GM19468 (cell line): Measurements from ENCODE around the gene ACSF3.
"Not testable (repeated sequence)": the region's sequence is repeated elsewhere in the genome, so short reads cannot be mapped to it uniquely, and the experiment has no call there.

Experiments
- ATAC-seq: cut with Tn5 transposase; IDR thresholded peaks from one replicate; pipeline ENCODE4 v1.9.1; 2021; ENCODE audit warnings: mild to moderate bottlenecking, moderate library complexity, moderate number of reproducible peaks; ENCODE audit not compliant: unreplicated experiment; ENCODE audit errors: extremely low read depth

Gene ACSF3

DNA sequence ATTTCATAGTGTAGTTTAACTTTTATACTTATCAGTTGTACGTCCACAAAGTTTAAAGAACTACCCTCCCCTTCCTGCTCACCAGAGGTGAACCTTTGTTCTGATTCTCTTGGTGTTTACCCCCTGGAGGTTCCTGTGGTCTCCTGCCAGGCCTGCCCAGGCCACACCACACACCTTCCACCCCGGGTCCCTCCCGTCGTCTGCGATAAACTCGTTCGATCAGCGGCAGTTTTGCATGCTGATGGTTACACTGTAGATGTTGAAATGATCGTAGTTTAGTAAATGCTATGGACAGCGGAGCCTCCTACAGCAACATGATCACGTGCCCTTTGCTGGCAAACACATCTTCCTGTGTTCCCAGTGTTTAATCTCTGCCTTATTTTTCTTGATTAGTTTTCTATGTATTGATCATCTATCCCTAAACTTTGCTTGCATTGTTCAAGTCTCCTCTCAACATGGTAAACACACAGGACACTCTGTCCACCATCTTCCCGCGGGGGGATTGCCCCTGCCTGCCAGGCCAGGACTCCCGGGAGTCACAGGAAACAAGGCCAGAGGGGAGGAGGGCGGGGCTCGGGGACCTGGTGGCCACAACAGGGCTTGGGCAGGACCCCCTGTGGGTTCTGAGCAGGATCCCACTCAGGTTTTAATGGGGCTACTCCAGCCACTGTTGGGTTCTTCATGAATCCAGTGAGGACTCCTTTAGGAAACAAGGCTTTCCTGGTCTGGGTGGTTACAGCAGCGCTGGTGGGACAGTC is 2.8 kb upstream of the ACSF3 start:
- ATAC-seq = no peak

DNA sequence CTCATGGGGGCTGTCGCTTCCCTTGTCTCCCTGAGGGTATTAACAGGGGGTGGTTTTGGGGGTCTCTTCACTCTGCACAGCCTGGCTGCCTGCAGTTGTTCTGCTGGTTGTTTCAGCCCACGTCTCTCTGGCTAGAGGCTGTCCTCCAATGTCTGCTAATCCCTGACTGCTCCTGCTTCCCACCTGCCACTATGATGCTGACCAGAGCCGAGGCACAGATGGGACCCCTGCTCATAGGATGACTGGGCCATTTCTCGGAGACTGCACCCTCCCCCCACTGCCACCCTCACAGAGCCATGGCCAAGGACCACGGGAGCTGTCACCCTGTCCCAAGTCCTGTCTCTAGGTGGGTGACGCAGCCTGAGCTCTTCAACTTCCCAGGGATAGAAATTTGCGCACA is 1.6 kb upstream of the ACSF3 start:
- no peak for ATAC-seq

DNA sequence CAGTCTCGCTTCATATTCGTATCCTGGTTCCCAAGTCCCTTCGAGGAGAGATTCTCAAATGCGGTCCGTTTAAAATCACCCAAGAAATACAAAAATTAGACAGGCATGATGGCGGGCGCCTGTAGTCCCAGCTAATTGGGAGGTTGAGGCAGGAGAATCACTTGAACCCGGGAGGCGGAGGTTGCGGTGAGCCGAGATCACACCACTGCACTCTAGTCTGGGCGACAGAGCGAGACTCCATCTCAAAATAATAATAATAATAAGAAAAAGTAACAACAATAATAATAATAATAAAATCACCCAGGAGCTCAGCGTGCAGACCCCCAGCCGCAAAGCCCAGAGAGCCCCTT is 425 bp upstream of the ACSF3 start:
- not testable (repeated sequence) for ATAC-seq

DNA sequence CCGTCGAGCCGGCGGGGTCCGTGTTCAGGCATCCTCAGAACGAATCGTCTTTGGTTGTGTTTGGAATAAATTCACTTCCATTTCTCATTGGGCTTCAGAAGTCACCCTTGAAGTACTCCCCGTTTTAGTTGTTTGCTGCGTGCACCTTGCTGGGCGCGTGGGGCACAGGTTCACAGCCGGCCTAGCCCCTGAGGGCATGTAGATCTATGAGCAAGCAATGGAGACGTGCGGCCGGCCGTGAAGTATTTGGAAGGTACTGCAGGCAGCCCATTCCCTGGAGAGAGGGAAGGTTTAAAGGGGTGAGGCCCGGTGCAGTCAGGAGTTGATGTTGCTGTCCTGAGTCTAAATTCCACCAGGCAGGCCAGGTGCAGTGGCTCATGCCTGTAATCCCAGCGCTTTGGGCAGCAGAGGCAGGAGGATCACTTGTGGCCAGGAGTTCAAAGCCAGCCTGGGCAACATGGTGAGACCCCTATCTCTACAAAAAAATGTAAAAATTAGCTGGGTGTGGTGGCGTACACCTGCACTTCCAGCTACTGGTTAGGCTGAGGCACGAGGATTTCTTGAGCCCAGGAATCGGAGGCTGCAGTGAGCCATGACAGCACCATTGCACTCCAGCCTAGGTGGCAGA is 714 bp downstream of the ACSF3 start:
- no peak for ATAC-seq

DNA sequence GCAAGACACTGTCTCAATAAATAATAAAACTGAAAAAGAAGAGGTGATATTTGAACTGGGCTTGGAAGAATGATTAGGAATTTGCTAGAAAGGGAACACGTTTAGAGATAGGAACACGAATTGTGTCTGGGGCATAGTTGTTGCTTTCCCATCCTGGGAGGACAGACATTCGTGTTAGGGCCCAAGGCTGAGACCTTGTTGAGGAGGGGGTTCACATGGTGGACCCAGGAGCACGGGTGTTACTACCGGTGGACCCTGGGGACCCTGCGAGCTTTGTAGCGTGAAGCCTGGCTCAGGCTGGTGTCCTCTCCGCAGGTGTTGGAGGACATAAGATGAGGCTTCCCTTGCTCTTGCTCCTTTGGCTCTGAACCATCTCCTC is 1.2 kb downstream of the ACSF3 start:
- ATAC-seq = no peak

DNA sequence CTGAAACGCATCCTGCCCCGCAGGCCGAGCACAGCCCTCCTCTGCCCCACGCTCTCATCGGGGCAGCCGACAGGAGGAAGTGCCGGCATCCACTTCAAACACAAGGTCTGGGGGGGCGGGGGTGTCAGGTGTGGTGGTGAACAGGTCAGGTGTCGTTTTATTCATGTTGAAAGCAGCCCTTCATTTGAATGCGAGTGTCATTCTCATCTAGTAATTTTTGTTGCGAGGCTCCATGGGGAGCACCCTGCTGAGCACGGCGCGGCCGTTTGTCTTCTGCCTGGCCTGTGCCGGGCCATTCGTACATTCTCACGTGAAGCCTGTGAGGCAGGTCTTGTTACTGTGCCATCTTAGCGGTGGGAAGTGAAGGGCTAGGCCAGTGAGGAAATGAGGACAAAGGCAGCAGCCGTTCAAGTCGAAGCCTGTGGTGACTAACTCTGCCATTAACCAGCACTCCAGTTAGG is 1.9 kb downstream of the ACSF3 start:
- ATAC-seq = no peak

DNA sequence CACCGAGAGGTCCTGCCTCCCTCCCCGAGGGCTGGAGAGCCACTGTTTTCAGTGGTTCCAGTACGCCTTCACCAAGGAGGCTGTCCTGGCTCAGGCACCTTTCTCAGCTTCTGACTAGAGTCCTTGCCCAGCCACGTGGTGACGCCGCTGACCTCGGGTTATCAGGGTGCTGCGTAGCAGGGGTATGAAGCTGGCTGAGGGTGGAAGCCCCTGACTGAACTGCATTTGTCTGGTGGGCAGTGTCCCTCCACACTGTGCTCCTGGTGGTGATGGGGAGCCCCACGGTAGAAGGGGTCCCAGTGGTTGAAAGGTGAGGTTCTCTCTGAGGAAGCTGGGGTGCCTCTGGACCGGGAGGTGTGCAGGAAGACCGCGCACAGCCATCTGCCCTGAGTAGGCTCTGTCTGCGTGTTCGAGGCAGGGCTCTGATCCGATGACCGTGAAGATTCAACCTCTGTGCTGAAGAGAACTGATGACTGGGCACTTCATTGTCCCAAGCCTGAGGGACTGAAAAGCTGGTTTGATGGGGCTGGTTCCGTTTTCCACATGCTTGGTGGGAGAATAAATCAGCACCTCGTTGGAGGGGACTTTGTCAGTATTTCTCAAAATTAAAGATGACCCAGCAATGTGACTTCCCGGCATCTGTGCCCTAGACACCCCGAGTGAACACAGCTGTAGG is 2.5 kb downstream of the ACSF3 start:
- ATAC-seq = no peak

DNA sequence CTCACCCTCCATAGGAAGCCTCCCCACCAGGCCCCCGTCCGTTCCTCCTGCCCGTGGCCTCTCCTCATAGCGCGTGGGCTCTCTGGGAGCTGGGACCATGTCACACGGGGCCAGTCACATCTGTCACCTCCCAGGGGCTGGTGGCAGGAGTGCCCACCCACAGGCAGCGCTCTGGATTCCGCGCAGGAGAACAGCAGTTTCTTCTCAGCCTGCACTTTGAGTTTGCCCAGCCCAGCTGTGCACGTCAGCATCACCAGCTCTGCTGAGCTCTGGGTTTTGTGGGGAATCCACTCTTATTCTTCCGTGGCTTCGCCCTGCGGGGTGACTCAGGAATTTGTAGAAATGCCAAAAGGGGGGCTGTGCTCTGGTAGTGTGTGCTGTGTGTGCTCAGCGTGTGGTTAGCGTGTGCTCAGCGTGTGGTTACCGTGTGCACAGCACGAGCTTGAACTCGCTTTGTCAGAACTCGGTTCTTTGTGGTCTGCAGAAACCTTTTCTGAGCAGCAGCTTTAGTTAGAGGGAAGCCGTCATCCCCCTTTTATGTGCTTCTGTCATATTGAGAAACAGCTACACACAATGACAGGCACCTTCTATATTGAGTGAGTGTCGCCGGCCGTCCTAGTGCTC is 3.2 kb downstream of the ACSF3 start:
- ATAC-seq = no peak

DNA sequence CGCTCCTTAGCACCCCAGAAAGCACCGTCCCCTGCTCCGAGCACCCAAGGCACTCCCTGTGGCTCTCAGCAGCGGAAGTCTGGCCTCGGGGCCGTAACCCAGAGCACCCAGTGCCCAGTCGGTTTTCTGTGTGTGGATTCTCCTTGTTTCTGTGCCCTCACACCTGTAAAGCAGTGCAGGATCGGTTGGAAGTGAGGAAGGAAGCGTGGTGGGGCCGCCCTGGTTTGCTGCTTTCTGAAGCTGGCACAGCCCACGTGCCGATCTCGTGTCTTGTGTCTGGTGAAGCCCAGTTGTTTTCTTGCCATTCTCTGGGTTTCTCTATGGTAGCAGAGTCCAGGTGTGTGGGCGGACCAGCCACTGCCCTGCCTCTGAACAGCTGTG is 3.7 kb downstream of the ACSF3 start:
- no peak for ATAC-seq

DNA sequence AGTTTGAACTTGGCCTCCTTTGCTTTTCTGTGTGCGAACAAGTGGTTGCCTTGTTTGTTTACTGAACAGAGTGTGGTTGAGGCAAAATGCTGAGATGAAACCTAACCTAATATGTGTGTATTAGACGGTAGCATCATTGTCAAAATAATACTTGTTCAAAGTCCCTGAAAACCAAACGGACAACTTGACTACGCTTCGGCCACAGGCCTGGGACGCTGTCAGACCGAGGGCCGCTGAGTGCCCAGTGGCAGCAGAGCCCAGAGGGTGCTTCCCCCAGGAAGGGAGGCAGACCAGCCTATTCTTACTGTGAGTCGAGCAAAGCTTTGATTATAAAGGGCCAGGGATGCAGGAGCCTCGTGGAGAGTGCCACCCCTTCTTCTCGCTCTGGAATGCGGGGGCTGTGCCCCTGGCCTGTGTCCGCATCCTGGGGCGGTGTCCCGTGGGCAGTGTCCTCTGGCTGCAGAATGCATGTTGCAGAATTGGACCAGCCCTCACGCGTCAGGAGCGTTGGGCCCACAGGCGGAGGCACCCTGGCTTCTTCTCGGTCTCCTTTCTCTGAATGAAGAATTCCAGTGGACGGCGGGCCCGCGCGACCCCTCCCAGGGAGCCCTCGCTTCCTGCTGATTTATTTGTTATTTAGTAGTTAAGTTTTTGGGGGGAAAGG is 5.2 kb downstream of the ACSF3 start:
- no peak for ATAC-seq

DNA sequence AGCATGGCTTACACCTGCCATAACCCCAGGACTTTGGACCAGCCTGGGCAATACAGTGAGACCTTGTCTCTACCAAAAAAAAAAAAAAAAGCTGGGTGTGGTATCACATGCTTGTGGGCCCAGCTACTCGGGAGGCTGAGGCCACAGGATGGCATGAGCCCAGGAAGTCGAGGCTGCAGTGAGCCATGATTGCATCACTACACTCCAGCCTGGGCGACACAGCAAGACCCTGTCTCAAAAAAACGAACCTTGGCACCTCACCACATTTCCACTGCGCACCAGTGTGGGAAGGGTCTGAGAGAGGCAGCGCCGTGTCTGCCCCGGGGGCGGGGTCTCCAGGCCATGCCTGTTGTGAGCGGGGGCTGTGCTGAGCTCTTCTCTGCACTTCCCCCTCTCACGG is 6.3 kb downstream of the ACSF3 start:
- ATAC-seq = no peak

DNA sequence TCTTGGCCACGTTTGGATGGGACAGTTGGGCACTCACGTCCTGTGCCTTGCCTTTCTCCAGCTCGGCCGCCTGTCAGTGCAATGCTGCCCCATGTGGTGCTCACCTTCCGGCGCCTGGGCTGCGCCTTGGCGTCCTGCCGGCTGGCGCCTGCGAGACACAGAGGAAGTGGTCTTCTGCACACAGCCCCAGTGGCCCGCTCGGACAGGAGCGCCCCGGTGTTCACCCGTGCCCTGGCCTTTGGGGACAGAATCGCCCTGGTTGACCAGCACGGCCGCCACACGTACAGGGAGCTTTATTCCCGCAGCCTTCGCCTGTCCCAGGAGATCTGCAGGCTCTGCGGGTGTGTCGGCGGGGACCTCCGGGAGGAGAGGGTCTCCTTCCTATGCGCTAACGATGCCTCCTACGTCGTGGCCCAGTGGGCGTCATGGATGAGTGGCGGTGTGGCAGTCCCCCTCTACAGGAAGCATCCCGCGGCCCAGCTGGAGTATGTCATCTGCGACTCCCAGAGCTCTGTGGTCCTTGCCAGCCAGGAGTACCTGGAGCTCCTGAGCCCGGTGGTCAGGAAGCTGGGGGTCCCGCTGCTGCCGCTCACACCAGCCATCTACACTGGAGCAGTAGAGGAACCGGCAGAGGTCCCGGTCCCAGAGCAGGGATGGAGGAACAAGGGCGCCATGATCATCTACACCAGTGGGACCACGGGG is 7.1 kb downstream of the ACSF3 start:
- no peak for ATAC-seq

DNA sequence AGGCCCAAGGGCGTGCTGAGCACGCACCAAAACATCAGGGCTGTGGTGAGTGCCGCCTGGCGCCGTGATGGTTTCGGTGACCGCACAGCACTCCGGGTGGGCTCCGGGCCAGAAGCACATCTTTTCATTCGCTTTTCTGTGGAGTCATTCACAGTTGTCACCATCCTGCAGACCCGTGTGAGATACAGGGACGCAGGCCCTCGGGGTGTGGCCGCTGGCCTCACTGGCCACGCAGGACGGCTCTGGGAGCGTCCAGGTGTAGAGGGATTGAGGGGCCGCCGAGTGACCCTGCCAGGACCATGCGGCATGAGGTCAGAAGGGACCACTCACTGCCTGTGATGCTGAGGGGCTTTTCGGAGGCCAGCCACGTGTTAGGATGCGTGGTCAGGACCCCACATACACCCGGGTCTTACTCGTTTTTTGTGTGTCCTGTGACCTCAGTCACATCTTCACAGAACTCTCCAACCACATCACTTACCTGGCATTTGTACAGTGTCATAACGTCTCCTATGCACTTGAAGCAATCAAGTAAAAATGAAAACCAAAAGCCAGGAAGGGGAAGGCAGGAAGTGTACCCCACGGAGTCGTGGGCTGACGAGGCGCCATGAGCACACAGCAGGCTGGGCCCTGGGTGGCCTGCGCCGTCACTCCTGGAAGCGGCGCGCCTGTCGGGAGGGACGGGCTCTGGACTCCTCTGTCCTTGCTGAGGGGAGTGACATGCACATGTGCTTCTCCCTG is 7.8 kb downstream of the ACSF3 start:
- ATAC-seq = no peak

DNA sequence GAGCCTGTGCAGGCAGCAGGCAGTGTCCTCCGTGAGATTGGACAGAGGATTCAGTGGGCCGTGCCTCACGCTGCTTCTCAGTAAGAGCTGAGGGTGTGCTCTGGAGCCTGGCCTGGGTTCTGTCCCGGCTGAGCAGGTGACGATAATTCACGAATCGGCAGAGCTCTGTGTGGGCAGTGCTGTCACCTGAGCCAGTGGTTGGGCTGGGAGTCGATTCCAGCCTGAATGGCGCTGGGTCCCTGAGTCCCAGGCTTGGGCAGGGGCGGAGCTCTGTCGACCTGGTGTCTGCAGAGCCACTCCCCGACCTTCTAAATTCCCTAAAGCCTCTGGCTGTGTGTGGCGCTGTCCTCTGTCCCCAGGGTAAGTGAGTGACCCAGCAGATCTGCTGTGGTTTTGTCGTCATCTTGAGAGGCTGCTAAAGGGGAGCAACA is 8.4 kb downstream of the ACSF3 start:
- ATAC-seq = no peak

DNA sequence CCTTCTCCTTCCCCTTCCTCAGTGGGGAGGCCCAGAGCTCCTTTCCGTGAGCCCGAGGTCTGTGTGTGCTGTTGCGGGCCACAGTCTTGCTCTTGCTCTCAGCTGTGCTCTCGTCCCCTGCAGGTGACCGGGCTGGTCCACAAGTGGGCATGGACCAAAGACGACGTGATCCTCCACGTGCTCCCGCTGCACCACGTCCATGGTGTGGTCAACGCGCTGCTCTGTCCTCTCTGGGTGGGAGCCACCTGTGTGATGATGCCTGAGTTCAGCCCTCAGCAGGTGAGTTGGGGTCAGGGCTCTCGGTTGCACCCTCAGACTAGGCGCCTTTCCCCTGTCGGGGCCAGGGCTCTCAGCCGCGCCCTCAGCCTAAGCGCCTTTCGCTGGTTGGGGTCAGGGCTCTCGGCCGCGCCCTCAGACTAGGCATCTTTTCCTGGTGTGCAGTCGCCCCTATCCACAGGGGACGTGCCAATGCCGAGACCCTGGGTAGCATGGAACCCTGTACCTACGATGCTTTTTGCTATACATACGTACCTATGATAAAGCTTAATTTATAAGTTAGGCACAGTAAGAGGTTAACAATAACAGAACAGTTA is 8.9 kb downstream of the ACSF3 start:
- no peak for ATAC-seq

DNA sequence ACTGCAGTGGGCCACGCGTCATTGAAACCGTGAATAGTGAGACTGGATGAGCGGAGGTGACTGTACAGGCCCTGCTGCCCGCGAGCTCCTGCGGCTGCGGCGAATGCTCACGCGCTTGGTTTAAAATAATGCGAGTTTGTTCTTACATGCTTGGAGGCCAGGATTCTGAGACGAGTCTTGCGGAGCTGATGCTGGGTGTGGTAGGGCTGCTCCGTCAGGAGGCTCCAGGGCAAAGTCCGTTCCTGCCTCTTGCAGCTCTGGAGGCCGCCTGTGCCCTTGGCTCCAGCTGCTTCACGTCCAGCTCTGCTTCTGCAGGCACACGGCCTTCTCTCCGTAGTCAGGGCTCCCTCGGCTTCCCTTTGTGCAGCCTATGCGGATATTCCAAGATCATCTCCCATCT is 9.5 kb downstream of the ACSF3 start:
- ATAC-seq = no peak

DNA sequence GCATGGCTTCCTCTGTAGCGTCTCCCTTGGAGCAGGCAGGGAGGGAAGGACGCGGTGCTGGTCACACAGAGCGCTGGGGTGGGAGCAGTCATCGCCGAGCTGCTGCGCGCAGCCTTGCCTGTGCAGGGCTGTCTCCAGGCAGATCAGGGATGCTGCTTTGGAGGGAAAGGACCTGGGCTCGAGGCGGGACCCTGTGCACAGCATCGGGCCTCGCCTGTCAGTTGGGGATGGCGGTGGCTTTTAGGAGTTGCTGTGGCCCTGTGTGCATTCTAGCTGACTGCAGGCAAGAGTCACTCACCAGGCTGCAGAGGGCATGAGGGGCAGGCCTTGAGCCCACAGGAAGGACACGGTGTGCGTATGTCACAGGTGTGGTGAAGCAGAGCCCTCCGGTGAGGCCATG is 10.1 kb downstream of the ACSF3 start:
- no peak for ATAC-seq

DNA sequence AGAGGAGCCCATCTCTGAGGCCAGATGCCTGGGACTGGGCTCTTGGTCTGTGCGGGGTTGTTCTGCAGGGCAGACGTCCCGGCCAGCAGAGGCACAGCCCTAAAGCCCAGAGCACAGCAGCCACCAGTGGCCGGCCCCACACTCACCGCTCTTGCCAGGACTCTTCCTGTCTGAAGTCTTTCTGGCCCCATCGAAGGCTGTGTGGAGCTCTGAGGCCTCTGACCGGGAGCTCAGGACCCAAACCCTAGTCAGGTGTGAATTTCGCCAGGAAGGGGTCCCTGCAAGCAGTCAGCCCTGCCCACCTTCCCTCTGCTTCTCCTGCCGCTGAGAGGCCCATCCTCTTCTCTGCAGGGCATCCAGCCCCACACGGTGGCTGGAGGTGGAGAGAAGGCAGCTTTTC is 10.7 kb downstream of the ACSF3 start:
- no peak for ATAC-seq

DNA sequence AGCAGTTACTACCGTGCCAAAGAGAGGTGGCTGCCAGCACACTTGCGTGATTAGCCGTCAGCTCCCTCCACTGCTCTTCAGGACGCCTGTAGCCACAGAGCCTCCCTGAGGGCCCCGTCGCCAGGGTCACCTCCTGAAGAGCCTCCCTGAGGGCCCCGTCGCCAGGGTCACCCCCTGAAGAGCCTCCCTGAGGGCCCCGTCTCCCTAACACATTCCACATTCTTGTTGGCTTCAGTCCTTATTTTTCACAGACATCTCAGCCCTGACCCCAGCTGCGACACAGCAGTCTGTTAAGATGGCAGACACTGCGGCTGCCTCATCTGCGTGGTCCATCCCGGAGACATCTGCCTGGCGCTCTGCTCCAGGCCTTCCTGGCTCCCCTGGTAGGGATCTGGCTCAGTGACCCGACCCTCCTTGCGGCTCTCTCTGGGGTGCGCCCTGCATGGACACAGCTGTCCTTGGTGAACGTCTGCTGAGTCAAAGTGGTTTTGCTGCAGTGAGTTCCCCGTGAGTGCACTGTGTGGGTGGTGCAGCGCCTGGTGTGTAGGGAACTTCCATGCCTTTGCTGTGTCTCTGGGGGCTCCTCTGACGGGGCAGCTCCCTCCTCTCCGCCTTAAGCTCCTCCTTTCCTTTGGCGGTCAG is 11.4 kb downstream of the ACSF3 start:
- ATAC-seq = no peak
